Kidney tubule cell (primary cell): ENCODE measurements around the gene OR11H7.
A peak's percentile ranks its signal among the peaks of the same experiment; 100 is the strongest.
"Not testable (repeated sequence)": the region's sequence is repeated elsewhere in the genome, so short reads cannot be mapped to it uniquely, and the experiment has no call there.

ENCODE experiments used
- DNase-seq: peaks from one replicate; pipeline ENCODE4 v3.0.0-alpha.2; 2018; ENCODE audit warnings: low spot score

OR11H7 gene

GRCh38 chr14:20228681-20229080, at the start of gene OR11H7:
OR11H7 (plus strand) TSS chr14:20228981.
- no peak for DNase-seq

DNA sequence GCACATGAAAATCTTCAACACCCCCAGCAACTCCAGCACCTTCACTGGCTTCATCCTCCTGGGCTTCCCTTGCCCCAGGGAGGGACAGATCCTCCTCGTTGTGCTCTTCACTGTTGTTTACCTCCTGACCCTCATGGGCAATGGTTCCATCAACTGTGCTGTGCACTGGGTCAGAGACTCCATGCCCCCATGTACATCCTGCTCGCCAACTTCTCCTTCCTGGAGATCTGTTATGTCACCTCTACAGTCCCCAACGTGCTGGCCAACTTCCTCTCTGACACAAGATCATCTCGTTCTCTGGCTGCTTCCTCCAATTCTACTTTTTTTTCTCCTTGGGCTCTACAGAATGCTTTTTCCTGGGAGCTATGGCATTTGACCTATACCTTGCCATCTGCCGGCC, 49.6 kb upstream of the OR11H7 start:
- no peak for DNase-seq

DNA sequence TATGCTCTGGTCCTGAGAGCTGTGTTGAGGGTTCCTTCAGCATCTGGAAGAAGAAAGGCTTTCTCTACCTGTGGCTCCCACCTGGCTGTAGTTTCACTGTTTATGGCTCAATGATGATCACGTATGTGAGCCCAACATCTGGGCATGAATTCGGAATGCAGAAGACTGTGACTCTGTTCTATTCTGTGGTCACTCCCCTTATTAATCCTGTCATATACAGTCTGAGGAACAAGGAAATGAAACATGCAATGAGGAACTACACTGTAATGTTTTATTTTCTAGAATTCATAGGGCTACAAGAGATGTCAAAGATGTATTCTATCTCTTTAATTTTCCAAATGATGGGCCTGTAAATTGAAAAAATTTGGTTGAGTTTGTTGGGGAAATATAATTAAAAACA, 48.9 kb upstream of the OR11H7 start:
- DNase-seq: no peak

DNA sequence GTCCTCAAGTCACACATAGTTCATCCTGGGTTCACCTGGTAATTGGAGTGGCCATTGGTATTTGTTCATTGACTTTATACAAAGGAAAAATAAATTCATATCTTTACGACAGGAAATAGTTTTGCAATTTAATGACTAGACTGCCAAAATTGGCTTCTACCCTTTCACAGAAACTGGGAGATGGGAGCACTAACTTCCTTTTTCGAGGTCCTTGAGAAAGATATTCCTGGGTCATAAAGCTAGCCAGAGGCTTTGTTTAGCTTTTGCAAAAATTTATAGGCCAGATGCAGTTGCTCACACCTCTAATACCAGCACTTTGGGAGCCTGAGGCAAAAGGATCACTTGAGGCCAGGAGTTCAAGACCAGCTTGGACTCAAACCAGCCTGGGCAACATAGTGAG, 48.3 kb upstream of the OR11H7 start:
- no peak for DNase-seq

DNA sequence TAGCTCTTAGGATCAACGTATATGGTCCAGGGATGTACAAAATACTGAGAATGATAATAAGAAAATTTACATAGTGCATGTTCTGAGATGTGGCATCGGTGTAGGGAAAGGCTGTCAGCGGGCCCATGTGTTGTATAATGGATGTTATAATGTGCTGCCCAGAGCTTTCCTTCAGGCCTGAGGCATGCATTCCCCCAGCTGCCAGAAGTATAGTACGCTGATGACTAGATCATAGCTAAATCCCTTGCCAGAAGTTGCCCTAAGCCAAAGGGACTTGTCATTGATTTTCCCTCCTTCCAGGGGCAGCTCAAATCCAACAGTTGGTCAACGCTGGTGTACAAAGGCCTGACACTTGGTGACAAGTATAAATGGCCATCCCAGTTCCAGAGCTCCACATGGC, 44.6 kb upstream of the OR11H7 start:
- DNase-seq: no peak

DNA sequence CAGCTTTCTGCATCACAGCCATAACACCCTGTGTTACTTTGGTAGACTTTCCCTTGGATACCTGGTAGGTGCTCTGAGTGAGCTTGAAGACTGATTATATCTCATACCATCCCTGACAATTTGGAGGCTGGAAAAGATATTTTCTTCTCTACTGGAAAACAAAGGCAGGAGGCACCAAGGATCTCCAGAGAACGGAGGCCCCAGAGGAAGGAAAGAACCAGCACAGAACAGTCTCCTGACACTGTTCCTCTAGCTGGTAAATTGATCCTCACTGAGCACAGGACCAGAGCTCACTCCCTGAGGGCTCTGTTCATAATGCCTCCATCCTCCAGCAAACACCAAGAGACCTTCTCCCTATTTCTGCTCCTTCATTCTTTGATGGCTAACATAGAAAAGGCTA, 38.2 kb upstream of the OR11H7 start, which contains the start of gene OR11G2:
Gene OR11G2, plus strand, starts transcription at position 301 of the 400 bp plus-strand sequence. CDS start 6,542 bp downstream, outside the sequence.
- no peak for DNase-seq

- DNase-seq: no peak
These were observed 37.4 kb upstream of the OR11H7 start for GRCh38 chr14:20191396-20191795.

- DNase-seq: no peak
These were observed 34.7 kb upstream of the OR11H7 start for GRCh38 chr14:20194101-20194500.

- not testable (repeated sequence) for DNase-seq
These were observed 33.6 kb upstream of the OR11H7 start for GRCh38 chr14:20195170-20195569.

DNA sequence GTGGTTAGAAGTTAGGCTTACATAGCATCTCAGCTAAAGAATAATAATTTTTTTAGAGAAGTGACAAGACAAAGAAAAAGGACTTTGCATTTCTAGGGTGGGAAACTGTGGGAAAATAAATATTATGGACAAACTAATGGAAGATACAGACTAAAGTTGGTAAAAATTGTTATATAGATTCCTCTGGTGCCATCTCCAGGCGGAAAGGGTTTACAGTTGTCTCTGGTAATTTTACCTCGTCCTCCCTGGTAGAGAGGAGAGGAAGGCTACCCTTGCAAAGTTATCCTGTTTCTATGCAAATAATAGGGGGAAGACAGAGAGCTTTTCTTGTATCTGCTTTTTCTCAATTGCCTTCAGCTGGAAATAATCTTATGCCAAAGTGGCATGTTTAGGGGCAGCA, 32.9 kb upstream of the OR11H7 start:
- DNase-seq: no peak

- no peak for DNase-seq
These were observed 31.3 kb upstream of the OR11H7 start for GRCh38 chr14:20197459-20197858.

GRCh38 chr14:20198991-20199390, 29.8 kb upstream of the OR11H7 start:
- DNase-seq: no peak

DNA sequence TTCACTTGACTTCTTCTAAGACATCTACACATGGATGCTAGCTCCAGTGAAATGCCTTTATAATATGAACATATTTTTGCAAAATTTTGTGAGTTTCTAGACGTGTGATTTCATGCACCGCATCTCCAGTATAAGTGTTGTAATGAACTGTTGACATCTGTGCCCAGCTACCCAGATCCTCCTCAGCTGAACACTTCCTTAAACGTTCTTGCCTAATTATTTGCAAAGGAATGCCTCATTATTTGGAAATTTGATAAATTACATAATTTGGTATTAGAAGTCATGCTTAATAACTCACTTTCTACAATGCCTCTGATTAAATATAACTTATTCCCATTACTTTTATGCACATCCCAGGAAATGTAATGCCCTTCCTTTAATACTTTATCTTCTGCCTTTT, 24.1 kb upstream of the OR11H7 start:
- DNase-seq: no peak

GRCh38 chr14:20209595-20209994, 19.2 kb upstream of the OR11H7 start:
- DNase-seq: no peak

DNA sequence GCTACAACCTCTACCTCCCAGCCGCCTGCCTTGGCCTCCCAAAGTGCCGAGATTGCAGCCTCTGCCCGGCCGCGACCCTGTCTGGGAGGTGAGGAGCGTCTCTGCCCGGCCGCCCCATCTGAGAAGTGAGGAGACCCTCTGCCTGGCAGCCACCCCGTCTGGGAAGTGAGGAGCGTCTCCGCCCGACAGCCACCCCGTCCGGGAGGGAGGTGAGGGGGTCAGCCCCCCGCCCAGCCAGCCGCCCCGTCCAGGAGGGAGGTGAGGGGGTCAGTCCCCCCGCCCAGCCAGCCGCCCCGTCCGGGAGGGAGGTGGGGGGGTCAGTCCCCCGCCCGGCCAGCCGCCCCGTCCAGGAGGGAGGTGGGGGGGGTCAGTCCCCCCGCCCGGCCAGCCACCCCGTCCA, 16.4 kb upstream of the OR11H7 start:
- not testable (repeated sequence) for DNase-seq

DNA sequence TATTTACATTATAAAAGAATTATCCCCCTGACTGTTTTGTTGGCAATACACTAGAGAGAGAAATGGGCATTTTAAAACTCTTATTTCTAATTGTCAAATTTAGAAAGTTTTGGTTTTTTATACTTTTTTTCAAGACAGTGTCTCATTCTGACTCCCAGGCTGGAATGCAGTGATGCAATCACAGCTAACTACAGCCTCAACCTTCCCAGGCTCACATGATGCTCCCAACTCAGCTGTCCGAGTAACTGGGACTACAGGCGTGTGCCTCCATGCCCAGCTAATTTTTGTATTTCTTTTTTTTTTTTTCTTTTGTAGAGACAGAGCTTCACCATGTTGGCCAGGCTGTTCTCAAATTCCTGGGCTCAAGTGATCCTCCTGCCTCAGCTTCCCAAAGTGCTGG, 13.6 kb upstream of the OR11H7 start:
- no peak for DNase-seq

DNA sequence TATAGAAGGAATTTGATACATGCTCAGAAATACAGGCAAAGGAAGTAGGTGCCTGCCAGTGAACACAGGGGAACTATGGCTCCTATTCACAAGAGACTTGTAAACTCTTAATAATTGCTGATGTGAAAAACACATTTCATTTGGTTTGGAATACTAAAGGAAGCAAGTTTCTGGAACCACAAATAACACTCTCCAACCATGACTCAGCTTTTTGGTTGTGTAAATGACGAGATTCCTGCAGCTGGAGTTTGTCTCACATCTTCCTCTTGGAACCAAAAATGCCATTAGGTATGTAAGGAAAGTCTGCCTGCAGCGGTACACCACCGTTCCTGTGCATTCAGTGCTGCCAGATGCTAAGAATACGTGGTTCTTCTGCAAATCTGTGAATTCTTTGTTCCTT, 9.7 kb upstream of the OR11H7 start:
- no peak for DNase-seq

- DNase-seq: no peak
These were observed 5.4 kb upstream of the OR11H7 start, which contains the start of gene OR11H6 for GRCh38 chr14:20223410-20223809. OR11H6 (plus strand) TSS chr14:20223710; CDS start chr14:20223710, 0 bp downstream.

DNA sequence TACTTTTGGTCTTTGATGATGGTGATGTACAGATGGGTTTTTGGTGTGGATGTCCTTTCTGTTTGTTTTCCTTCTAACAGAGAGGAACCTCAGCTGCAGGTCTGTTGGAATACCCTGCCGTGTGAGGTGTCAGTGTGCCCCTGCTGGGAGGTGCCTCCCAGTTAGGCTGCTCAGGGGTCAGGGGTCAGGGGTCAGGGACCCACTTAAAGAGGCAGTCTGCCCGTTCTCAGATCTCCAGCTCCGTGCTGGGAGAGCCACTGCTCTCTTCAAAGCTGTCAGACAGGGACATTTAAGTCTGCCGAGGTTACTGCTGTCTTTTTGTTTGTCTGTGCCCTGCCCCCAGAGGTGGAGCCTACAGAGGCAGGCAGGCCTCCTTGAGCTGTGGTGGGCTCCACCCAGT, 6.6 kb downstream of the OR11H7 start:
- not testable (repeated sequence) for DNase-seq

- DNase-seq: peak; percentile 30
These were observed 19.0 kb downstream of the OR11H7 start for GRCh38 chr14:20247646-20248246.

DNA sequence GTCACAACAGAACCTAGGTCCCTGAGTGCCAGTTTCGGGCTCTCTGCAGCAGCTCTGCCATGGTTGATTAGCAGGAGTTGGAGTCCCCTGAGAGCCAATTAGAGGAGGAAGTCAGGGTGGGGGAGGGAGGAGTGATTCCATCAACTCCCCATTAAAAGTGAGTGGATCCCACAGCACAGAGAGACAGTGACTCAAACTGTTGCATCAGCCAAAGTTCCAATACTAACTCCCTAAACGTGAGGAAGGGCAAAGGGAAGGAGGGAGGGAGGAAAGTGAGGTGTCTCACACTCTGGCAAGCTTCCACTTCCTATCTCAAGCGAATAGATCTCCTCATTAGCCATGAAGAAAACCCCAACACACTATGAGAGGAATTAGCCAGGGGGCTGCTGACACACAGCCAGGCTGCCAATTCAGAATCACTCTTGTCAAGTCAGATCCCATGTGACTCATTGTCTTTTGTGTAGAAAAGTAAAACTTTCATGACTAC, 33.9 kb downstream of the OR11H7 start:
- DNase-seq: peak; percentile 87

DNA sequence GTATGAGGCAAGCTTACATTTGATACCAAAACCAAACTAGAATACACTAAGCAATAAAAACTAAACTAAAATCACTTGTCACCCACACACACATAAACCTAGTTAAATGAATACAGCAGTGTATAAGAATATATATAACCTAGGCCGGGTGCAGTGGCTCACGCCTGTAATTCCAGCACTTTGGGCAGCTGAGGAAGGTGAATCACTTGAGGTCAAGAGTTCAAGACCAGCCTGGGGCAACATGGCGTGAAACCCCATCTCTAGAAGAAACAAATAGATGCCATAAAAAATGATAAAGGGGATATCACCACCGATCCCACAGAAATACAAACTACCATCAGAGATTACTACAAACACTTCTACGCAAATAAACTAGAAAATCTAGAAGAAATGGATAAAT, 35.6 kb downstream of the OR11H7 start:
- peak; percentile 17 for DNase-seq

DNA sequence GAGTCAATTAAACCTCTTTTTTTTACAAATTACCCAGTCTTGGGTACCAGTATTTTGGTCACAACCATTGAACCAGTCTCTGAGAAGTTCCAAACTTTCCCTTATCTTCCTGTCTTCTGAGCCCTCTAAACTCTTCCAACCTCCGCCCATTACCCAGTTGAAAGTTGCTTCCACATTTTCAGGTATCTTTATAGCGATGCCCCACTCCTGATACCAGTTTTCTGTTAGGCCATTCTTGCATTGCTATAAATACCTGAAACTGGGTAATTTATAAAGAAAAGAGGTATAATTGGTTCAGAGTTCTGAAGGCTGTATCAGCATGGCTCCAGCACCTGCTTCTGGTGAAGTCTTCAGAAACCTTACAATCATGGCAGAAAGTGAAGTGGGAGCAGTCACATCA, 45.3 kb downstream of the OR11H7 start:
- no peak for DNase-seq

DNA sequence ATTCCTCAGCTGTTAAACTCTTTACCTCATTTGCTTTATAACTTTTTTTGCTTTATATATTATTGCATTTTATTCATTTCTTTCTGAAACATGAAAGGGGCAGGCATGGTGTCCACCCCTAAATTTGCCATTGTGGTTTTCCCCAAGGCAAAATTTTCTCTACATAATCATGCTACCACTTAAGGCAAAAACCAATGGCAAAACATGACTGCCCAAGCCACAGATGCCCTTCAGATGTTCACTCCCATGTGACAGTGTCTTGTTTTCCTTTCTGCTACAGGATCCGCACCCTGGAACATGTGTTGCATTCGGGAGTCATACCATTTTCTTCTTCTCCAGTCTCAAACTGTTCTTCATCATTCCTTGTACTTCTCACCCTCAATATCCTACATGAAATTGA, 48.6 kb downstream of the OR11H7 start:
- DNase-seq: no peak
